Liver (tissue), 9 donors: ENCODE data around the gene IL10. TPM values are rescaled to one million over a fixed set of nuclear protein-coding genes. Genes with fewer than 3 reads are reported as not detected.

Experiments used
- DNase-seq: peaks from one replicate; pipeline ENCODE4 v3.0.0-alpha.2; 2017; ENCODE audit warnings: low spot score
- H3K27ac ChIP-seq, 2 donors: one replicate each; pipeline ENCODE4 v1.7.0; 2013; ENCODE audit warnings: inconsistent platforms in 2 of 2, low read length in 2 of 2, control low read depth in 1 of 2, low read depth in 1 of 2, mild to moderate bottlenecking in 1 of 2
- H3K27me3 ChIP-seq, 4 donors: one replicate each; pipeline versions ENCODE4 v1.6.1 to v1.7.0; 2013; ENCODE audit warnings: low read length in 3 of 4, inconsistent platforms in 1 of 4, mild to moderate bottlenecking in 1 of 4, moderate library complexity in 1 of 4; ENCODE audit not compliant: control insufficient read depth in 4 of 4, insufficient read depth in 4 of 4
- H3K36me3 ChIP-seq, 4 donors: one replicate each; pipeline versions ENCODE4 v1.6.1 to v1.7.0; 2013; ENCODE audit warnings: low read length in 3 of 4, mild to moderate bottlenecking in 3 of 4, low read depth in 1 of 4, moderate library complexity in 1 of 4; ENCODE audit not compliant: control insufficient read depth in 4 of 4, insufficient read depth in 3 of 4
- H3K4me1 ChIP-seq, 4 donors: one replicate each; pipeline versions ENCODE4 v1.6.1 to v1.7.0; 2013; ENCODE audit warnings: low read length in 3 of 4, mild to moderate bottlenecking in 3 of 4, moderate library complexity in 1 of 4; ENCODE audit not compliant: control insufficient read depth in 4 of 4, insufficient read depth in 4 of 4
- H3K4me3 ChIP-seq, 3 donors: one replicate each; pipeline versions ENCODE4 v1.6.1 to v1.7.0; 2013; ENCODE audit warnings: low read length in 3 of 3, control low read depth in 1 of 3, low read depth in 1 of 3, mild to moderate bottlenecking in 1 of 3
- H3K9ac ChIP-seq, 2 donors: one replicate each; pipeline ENCODE4 v1.7.0; 2013; ENCODE audit warnings: low read length in 2 of 2, mild to moderate bottlenecking in 2 of 2, moderate library complexity in 2 of 2, control low read depth in 1 of 2, low read depth in 1 of 2
- H3K9me3 ChIP-seq, 4 donors: one replicate each; pipeline versions ENCODE4 v1.6.1 to v1.7.0; 2013; ENCODE audit warnings: low read length in 3 of 4; ENCODE audit not compliant: control insufficient read depth in 4 of 4
- ATF3 ChIP-seq: IDR thresholded peaks from 2 replicates; pipeline ENCODE4 v1.6.1; 2016; ENCODE audit warnings: antibody characterized with exemption
- CTCF ChIP-seq: fragments of 150-350 bp; IDR thresholded peaks from 2 replicates; pipeline ENCODE4 v1.5.1; 2017; ENCODE audit warnings: improper control_type of control experiment, low read depth, low read length; ENCODE audit not compliant: missing input control
- FOXA1 ChIP-seq: IDR thresholded peaks from 2 replicates; pipeline ENCODE4 v1.6.1; 2016; ENCODE audit warnings: antibody characterized with exemption
- FOXA2 ChIP-seq: IDR thresholded peaks from 2 replicates; pipeline ENCODE4 v1.6.1; 2016; ENCODE audit warnings: antibody characterized with exemption
- GABPA ChIP-seq, 2 donors: IDR thresholded peaks in 1 of 2; conservative IDR thresholded peaks in 1 of 2; 2 replicates each; pipeline ENCODE4 v1.6.1; 2016; ENCODE audit warnings: antibody characterized with exemption in 2 of 2, mild to moderate bottlenecking in 1 of 2, moderate library complexity in 1 of 2
- HNF4G ChIP-seq: IDR thresholded peaks from 2 replicates; pipeline ENCODE4 v1.6.1; 2016; ENCODE audit warnings: antibody characterized with exemption
- JUND ChIP-seq, 2 donors: IDR thresholded peaks; 2 replicates each; pipeline ENCODE4 v1.6.1; 2016; ENCODE audit warnings: antibody characterized with exemption in 2 of 2
- MAX ChIP-seq: IDR thresholded peaks from 2 replicates; pipeline ENCODE4 v1.6.1; 2016; ENCODE audit warnings: antibody characterized with exemption
- NR2F2 ChIP-seq: IDR thresholded peaks from 2 replicates; pipeline ENCODE4 v1.6.1; 2016; ENCODE audit warnings: antibody characterized with exemption
- RAD21 ChIP-seq, 2 donors: IDR thresholded peaks; 2 replicates each; pipeline ENCODE4 v1.6.1; 2016; ENCODE audit warnings: antibody characterized with exemption in 2 of 2, mild to moderate bottlenecking in 2 of 2
- REST ChIP-seq: IDR thresholded peaks from 2 replicates; pipeline ENCODE4 v1.6.1; 2016; ENCODE audit warnings: antibody characterized with exemption, mild to moderate bottlenecking
- RXRA ChIP-seq, 2 donors: IDR thresholded peaks; 2 replicates each; pipeline ENCODE4 v1.6.1; 2017 to 2018; ENCODE audit warnings: antibody characterized with exemption in 2 of 2, mild to moderate bottlenecking in 1 of 2
- SP1 ChIP-seq: IDR thresholded peaks from 2 replicates; pipeline ENCODE4 v1.6.1; 2018; ENCODE audit warnings: antibody characterized with exemption, mild to moderate bottlenecking
- TAF1 ChIP-seq: conservative IDR thresholded peaks from 2 replicates; pipeline ENCODE4 v1.6.1; 2016; ENCODE audit warnings: antibody characterized with exemption, mild to moderate bottlenecking
- ZBTB33 ChIP-seq: IDR thresholded peaks from 2 replicates; pipeline ENCODE4 v1.6.1; 2016; ENCODE audit warnings: antibody characterized with exemption
- WGBS: extraction: QIAGEN DNeasy Blood & Tissue Kit; methylation state at CpG from one replicate; pipeline ENCODE4 v1.1.7; 2013; 5-methylcytosine and 5-hydroxymethylcytosine counted together
- polyA plus RNA-seq, 2 donors: library from polyadenylated mRNA; stranded (reverse) in 1 of 2; unstranded in 1 of 2; fragments of 200-250 nt in 1 of 2; fragments of >200 nt in 1 of 2; fragmentation: Nextera tagmentation in 1 of 2; extraction: Ambion mirVana in 1 of 2; gene quantifications; one replicate each; pipeline versions ENCODE4 v1.2.1 to v1.2.3, GENCODE V29; 2013 to 2015
- total RNA-seq, 2 donors: library from RNA; depleted of rRNA; stranded (reverse); fragments of >200 nt; gene quantifications; one replicate each; pipeline ENCODE4 v1.2.3, GENCODE V29; 2014
- donor health status: healthy.
- donor health status: healthy.
- donor health status: healthy.
- donor health status: healthy.
- donor health status: healthy.

The IL10 gene
- total and polyA plus RNA-seq, 4 donors, result 0.23 to 1.4 (median 0.59) TPM

GRCh38 chr1:206723805-206724472 is 48.4 kb downstream of the IL10 start (continued):
- TF ChIP-seq RXRA (IDR thresholded peaks at IDR 0.05), result peak; percentile 83 to 93

GRCh38 chr1:206723462-206723804 is 48.9 kb downstream of the IL10 start:
- no peak for DNase-seq
- 68% methylated on average over 4 of the region's 4 CpGs for WGBS
- TF ChIP-seq HNF4G (no peak), SP1 (no peak), TAF1 (no peak), ATF3 (no peak), RXRA (IDR thresholded peaks at IDR 0.05) (no peak), FOXA2 (no peak), MAX (no peak), JUND (IDR thresholded peaks at IDR 0.05) (no peak), REST (no peak), NR2F2 (no peak), ZBTB33 (no peak), GABPA (IDR thresholded peaks at IDR 0.05 in 1 of 2, conservative IDR thresholded peaks at IDR 0.05 in 1 of 2) (no peak), RAD21 (IDR thresholded peaks at IDR 0.05) (no peak), FOXA1 (no peak), CTCF (no peak)
- Histone ChIP-seq H3K4me3 (no peak overlapping the region), H3K9ac (no peak overlapping the region), H3K36me3 (no peaks in the 10 kb centered on the region), H3K27me3 (no peaks in the 10 kb centered on the region), H3K27ac (peak overlapping the region; percentile 87 to 96), H3K9me3 (no peaks in the 10 kb centered on the region), H3K4me1 (peaks cover 17 to 52% (median 38%) of the 10 kb centered on the region in 4 donors)
